GM18502 (cell line): Measurements from ENCODE around the gene GMDS.
A peak's percentile ranks its signal among the peaks of the same experiment; 100 is the strongest.
"Not testable (repeated sequence)": the region's sequence is repeated elsewhere in the genome, so short reads cannot be mapped to it uniquely, and the experiment has no call there.

Source experiments
- ATAC-seq: cut with Tn5 transposase; IDR thresholded peaks from one replicate; pipeline ENCODE4 v1.9.1; 2021; ENCODE audit warnings: mild to moderate bottlenecking; ENCODE audit not compliant: unreplicated experiment, poor library complexity

GMDS gene

DNA sequence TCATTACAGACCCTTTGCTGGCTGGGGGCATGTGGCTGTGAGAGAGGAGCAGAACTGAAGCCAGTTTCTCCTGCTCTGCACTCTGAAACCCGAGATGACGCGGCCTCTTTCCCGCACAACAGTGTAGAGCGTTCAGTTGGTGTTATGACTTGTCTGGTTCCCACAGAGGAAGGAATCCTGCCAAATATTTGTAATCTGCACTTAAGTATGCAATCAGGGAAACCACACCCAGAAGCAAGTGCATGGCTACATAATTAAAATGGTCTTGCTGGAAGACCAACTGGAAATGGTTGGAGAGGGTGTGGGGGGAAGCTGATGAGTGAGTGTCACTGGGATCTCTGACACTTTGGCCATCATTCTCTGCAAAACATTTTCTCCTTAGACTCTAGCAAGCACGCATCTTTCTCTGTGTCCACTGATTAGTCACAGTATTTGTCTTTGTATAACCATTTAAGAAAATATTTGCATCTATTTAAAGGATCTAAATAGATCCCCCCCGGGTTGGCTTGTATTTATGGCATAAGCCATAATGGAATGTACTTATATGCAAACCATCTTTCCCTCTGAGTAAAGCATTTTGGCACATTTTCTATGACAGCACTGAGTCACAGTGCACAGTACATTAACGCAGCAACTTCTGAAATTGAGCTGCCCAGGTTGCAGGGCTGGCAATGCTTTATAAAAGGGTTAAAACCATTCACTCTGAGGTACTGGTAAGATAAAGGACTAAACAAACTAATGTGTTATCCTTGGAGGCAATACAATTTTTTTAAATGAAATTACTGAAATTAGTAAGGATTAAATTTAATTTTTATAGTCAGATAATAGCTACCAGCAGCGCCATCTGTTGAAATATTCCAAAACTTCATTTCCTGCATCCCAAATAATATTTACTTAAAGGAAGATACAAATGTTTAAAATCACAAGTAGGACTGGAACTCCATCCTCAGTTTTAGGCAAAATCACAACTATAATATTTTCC lies 559.0 kb downstream of the GMDS start:
- no peak for ATAC-seq

- ATAC-seq: no peak
Measured at GRCh38 chr6:1679688-1680068, 565.7 kb downstream of the GMDS start.

DNA sequence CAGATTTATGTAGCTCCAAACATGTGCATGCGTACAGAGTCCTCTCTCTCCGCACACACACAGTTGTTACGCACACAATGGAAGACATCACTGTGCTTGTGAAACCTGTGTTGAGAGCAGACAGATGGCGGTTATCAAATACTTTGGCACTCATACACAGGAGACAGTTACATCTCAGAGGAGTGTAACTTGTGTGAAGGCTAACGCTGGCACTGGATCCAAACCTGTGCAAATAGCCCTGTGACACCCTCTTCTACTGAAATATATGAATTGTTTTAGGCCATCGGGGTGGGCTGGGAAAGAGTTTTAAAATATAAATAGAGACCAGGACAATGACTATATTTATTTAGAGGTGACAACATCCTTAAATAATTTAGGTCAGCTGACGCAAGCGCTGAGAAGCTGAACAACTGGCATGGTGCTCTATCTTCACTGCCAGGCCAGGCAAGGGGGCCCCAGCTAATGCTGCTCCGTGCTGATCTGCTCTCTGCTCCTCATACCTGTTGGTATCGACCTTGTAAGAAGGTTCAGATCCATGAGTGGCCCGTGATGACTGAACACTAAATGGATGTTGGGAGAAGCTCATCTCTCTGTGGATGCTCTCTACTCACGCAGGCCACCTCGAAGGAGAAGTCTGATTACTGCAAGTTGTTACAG lies 566.2 kb downstream of the GMDS start:
- no peak for ATAC-seq

GRCh38 chr6:1678201-1678600 lies 567.2 kb downstream of the GMDS start:
- no peak for ATAC-seq

DNA sequence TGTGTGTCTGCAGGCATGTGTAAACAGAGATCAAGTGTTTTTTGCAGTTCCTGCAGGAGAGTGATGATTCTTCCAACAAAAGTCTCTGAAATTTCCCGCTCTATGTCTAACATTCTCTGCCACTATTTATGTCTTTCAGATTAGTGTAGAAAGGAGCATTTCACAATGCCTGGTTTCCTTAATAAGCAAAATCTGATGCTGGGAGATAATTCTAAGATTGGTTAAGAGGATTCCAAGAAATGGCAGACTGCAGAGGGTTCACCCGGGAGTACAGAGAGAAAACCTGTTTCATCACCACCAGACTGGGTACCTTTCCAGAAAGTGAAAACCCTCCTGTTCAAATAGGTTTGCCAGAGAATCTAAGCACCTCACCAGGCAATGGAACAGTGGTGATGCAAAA lies 573.0 kb downstream of the GMDS start:
- ATAC-seq: no peak

DNA sequence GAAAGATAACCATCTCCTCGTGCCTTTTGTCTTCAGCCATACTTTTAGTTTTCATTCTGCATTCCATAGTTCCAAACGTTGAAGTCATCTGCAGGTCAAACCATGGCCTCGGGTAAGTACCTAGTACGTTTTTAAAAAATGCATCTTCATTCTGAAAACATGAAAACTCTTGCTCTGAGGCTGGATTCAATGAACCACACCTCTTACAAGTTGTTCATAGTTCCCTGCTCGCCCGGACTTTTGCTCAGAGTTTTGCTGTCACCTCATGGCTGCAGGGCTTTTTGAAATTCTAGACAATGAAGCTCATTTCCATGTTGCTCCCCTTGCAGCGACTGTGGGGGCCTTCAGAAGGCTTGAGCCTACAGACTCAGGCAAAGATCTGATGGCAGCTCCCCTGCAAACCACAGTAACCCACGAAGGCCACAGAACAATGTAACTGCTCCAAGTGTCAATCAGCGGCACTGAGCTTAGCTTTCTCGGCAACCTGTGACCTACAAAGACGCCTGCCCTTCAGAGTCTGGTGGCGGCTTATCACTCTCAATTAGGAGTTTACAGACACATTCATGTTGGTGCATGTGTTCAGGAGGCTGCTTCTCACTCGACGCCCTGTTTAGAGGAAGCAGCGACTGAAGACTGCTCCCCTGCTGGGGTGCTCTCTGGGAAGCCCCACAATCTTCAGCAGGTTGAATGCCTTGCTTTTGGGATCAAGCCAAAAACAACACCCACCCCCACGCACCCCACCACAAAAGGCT lies 574.5 kb downstream of the GMDS start:
- ATAC-seq: no peak

DNA sequence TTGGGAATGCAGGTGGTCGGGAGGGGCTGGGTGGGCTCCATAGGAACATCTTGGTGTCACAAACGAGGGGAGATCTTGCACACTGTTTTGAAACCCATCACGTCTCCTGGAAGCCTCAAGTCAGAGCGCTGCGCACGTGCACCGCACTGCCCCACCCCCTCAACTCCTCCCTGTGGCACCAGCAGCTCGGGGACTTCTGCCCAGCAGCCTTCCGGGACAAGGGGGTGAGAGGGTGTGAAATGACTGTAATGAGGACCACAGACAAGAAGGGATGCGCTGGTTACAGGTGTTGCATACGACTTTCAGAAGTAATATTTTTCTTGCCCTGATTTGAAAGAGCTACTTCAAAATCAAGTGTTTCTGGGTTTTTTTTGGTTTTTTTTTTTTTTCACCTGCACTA lies 575.4 kb downstream of the GMDS start:
- ATAC-seq: no peak

GRCh38 chr6:1668456-1668855 lies 576.9 kb downstream of the GMDS start:
- ATAC-seq: not testable (repeated sequence)

GRCh38 chr6:1667805-1668175 lies 577.6 kb downstream of the GMDS start:
- no peak for ATAC-seq

- no peak for ATAC-seq
Measured at GRCh38 chr6:1667012-1667804, 578.2 kb downstream of the GMDS start.

DNA sequence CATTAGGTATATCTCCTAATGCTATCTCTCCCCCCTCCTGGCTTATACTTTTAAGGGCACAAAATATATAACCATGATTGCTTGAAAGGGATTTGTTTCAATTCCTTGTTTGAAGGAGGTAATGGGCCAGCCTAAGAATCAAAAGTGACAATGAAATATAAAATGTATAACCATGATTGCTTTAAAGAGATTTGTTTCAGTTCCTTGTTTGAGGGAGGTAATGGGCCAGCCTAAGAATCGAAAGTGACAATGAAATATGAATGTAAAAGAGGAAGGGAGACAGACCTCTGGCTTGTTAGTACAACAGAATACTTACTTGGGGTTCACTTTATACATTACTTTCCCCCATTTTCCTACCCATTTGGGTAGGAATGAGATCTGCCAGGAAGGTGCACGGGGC lies 580.2 kb downstream of the GMDS start:
- ATAC-seq: peak; percentile 97

- no peak for ATAC-seq
Measured at GRCh38 chr6:1664329-1664728, 581.1 kb downstream of the GMDS start.

- no peak for ATAC-seq
Measured at GRCh38 chr6:1663511-1663910, 581.9 kb downstream of the GMDS start.

GRCh38 chr6:1662534-1662933 lies 582.9 kb downstream of the GMDS start:
- no peak for ATAC-seq

DNA sequence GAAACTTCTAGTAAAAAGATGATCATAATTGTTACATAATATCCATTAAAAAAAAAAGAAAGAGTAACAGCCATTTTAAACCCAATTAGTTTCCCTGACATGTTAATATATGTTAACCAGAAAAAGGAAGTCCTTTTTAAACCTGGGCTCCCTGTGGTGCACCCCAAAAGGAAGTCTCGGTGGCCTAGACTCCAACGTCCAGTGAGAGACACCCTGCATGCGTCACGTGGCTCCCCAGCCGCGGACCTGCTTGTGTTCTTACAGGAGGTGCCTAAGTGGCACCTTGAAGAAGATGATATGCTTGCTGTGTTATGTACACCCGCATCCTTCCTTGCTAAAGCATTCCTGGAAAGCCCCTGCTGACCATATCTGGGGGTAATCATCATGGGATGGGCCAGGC lies 585.6 kb downstream of the GMDS start:
- ATAC-seq: no peak

GRCh38 chr6:1658212-1659005 lies 587.0 kb downstream of the GMDS start:
- ATAC-seq: no peak

- ATAC-seq: no peak
Measured at GRCh38 chr6:1657771-1658165, 587.6 kb downstream of the GMDS start.

GRCh38 chr6:1657116-1657770 lies 588.2 kb downstream of the GMDS start:
- ATAC-seq: no peak

GRCh38 chr6:1654054-1654453 lies 591.4 kb downstream of the GMDS start:
- ATAC-seq: no peak
